ENCODE measurements around the gene APOA4. TPM values are rescaled to one million over a fixed set of nuclear protein-coding genes. Genes with fewer than 3 reads are reported as not detected.

Gene APOA4
- total and polyA plus RNA-seq, 7 donors, result 0.04 to 5.3 (median 3.0) TPM; not detected in 4

DNA sequence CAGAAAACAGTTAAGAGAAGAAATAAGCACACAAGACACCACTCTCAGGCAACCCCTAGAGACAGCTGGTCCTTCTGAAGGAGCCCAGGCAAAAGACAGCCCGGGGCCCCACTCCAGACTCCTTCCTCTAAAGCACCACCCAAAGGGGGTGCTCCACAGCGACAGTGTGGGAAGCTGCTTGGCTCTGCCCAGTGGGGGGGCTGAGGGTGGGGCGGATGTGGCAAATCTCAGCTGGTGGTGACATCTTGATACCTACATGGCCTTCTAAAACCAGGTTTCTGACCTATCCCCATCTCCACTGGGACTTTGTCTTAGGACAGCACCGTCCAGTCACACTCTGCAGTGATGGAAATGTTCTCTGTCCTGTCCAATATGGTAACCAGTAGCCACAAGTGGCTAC is 24.5 kb upstream of the APOA4 start:
- Histone ChIP-seq H3K27me3 (no peaks in the 10 kb centered on the region), H3K27ac (no peak overlapping the region), H3K4me3 (no peak overlapping the region), H3K4me1 (peaks cover 0 to 6% (median under 1%) of the 10 kb centered on the region in 4 donors), H3K9me3 (no peaks in the 10 kb centered on the region), H3K36me3 (peaks cover 16 to 65% (median 51%) of the 10 kb centered on the region in 4 donors)
- intact Hi-C loops (cut with DNase I), result no loop called here
- no peak for DNase-seq
- TF ChIP-seq POLR2A (IDR thresholded peaks at IDR 0.05) (no peak), POLR2AphosphoS5 (IDR thresholded peaks at IDR 0.05) (no peak), EP300 (IDR thresholded peaks at IDR 0.05) (no peak)
- TF ChIP-seq, protein P1, sequence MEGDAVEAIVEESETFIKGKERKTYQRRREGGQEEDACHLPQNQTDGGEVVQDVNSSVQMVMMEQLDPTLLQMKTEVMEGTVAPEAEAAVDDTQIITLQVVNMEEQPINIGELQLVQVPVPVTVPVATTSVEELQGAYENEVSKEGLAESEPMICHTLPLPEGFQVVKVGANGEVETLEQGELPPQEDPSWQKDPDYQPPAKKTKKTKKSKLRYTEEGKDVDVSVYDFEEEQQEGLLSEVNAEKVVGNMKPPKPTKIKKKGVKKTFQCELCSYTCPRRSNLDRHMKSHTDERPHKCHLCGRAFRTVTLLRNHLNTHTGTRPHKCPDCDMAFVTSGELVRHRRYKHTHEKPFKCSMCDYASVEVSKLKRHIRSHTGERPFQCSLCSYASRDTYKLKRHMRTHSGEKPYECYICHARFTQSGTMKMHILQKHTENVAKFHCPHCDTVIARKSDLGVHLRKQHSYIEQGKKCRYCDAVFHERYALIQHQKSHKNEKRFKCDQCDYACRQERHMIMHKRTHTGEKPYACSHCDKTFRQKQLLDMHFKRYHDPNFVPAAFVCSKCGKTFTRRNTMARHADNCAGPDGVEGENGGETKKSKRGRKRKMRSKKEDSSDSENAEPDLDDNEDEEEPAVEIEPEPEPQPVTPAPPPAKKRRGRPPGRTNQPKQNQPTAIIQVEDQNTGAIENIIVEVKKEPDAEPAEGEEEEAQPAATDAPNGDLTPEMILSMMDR (IDR thresholded peaks at IDR 0.05), result no peak
- 97 to 98% methylated on average over 4 of the region's 4 CpGs for WGBS, 2 donors

DNA sequence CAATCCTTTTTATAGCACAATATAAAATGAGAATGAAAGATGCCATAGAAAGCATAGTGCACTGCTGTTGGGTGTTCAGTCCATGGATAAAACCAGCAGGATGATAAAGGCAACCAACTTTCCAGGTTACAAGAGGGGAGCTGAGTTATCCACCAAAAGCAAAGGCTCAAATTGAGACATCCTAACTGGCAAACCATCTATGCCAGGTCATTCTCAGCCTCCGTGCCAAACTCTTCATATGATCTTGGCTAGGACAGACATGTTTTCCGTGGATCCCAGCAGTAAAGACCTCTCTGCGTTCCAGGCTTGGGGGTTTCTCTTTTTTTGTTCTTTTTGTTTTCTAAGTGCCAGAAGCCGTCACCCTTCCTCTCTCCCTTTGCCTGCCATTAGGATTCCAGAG is 21.6 kb upstream of the APOA4 start:
- Histone ChIP-seq H3K4me3 (no peak overlapping the region), H3K36me3 (peaks cover 16 to 65% (median 51%) of the 10 kb centered on the region in 4 donors), H3K27ac (no peak overlapping the region), H3K4me1 (no peaks in the 10 kb centered on the region), H3K27me3 (no peaks in the 10 kb centered on the region), H3K9me3 (no peaks in the 10 kb centered on the region)
- no peak for DNase-seq
- 94 to 95% methylated on average over 4 of the region's 4 CpGs for WGBS, 2 donors
- TF ChIP-seq, protein P1 (IDR thresholded peaks at IDR 0.05), result no peak
- TF ChIP-seq POLR2A (IDR thresholded peaks at IDR 0.05) (no peak), EP300 (IDR thresholded peaks at IDR 0.05) (no peak)
- intact Hi-C loops (cut with DNase I), result no loop called here

DNA sequence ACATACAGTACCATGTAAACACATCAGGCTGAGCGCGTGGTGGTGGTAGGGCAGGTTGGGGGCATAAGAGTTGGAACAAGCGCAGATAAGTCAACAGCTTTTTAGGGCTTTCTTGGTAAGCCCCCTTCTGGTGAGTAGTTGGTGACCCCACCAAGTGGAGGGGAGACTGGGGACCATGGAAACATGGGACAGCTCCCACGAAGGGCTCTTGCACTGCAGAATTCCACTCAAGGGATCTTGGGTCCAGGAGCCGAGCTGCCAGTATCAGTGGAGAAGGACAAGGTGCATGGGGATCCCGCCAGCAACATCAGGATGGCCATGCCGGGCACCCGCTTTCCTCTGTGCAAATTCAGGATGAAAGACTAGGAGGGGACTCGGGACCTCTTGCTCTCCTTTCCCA is 20.6 kb upstream of the APOA4 start:
- H3K9me3 ChIP-seq, result no peaks in the 10 kb centered on the region
- no peak for DNase-seq
- H3K27me3 ChIP-seq, result no peaks in the 10 kb centered on the region
- intact Hi-C loops (cut with DNase I), result no loop called here
- 95 to 98% methylated on average over 9 of the region's 9 CpGs for WGBS, 2 donors
- H3K36me3 ChIP-seq, result peaks cover 16 to 58% (median 43%) of the 10 kb centered on the region in 4 donors
- no peak overlapping the region for H3K4me3 ChIP-seq
- H3K27ac ChIP-seq, result no peak overlapping the region
- TF ChIP-seq POLR2AphosphoS5 (IDR thresholded peaks at IDR 0.05) (no peak), POLR2A (IDR thresholded peaks at IDR 0.05) (no peak), EP300 (IDR thresholded peaks at IDR 0.05) (no peak)
- TF ChIP-seq, protein P1 (IDR thresholded peaks at IDR 0.05), result no peak
- H3K4me1 ChIP-seq, result no peaks in the 10 kb centered on the region

DNA sequence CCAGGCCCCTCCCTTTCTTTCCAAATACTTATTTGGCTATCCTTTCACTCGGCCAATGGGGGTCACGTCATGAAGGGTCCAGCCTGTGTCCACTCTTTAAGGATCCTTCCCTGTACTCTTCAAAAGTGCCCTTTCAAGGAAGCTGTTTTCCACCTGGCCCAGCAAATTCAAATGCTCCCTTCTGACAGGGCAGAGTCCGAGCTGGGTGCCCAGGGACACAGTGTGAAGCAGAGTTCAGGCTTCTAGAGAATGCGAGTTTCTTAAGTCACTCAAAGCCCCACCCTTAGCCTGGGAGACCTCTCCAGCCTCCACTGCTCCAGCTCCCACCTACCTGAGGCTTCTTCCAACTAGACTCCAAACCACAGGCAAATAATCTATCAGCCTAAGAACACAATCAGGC is 19.8 kb upstream of the APOA4 start:
- Histone ChIP-seq H3K27me3 (no peaks in the 10 kb centered on the region), H3K9me3 (no peaks in the 10 kb centered on the region), H3K36me3 (peaks cover 16 to 50% (median 37%) of the 10 kb centered on the region in 4 donors), H3K4me1 (no peaks in the 10 kb centered on the region), H3K4me3 (no peak overlapping the region), H3K27ac (no peak overlapping the region)
- TF ChIP-seq EP300 (IDR thresholded peaks at IDR 0.05), result no peak
- TF ChIP-seq, protein P1 (IDR thresholded peaks at IDR 0.05), result no peak
- no peak for TF ChIP-seq POLR2A (IDR thresholded peaks at IDR 0.05)
- WGBS, 2 donors, result 70 to 90% methylated on average over 4 of the region's 4 CpGs
- intact Hi-C loops (cut with DNase I), result no loop called here
- DNase-seq, result no peak

DNA sequence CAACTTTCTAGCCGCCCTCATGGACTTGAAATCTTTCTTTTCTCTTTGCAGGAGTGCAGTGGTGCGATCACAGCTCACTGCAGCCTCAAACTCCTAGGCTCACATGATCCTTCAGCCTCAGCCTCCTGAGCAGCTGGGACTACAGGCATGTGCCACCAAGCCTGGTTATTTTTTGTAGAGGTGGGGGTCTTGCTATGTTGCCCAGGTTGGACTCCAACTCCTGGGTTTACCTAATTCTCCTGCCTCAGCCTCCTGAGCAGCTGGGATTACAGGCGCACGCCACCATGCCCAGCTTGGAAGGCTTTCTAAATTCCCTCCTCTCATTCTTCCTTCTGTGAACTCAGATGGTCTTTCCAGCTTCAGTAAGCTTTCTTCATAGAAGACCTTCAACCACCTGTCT is 19.0 kb upstream of the APOA4 start:
- no peaks in the 10 kb centered on the region for H3K4me1 ChIP-seq
- DNase-seq, result no peak
- H3K9me3 ChIP-seq, result no peaks in the 10 kb centered on the region
- no peaks in the 10 kb centered on the region for H3K27me3 ChIP-seq
- WGBS, 2 donors, result 95 to 97% methylated on average over 4 of the region's 4 CpGs
- TF ChIP-seq, protein P1 (IDR thresholded peaks at IDR 0.05), result no peak
- TF ChIP-seq EP300 (IDR thresholded peaks at IDR 0.05), result no peak
- TF ChIP-seq POLR2A (IDR thresholded peaks at IDR 0.05), result no peak
- TF ChIP-seq POLR2AphosphoS5 (IDR thresholded peaks at IDR 0.05), result no peak
- no peak overlapping the region for H3K27ac ChIP-seq
- H3K4me3 ChIP-seq, result no peak overlapping the region
- H3K36me3 ChIP-seq, result peaks cover 9 to 42% (median 29%) of the 10 kb centered on the region in 4 donors
- intact Hi-C loops (cut with DNase I), result no loop called here

Data from sigmoid colon (tissue), 7 donors.